HepG2 (cell line): ENCODE data around the gene CMIP. TPM values are rescaled to one million over a fixed set of nuclear protein-coding genes. Genes with fewer than 3 reads are reported as not detected.

Source experiments
- AKAP8 ChIP-seq: sonication (generic); formaldehyde crosslinking; IDR thresholded peaks from 2 replicates; pipeline ENCODE4 v1.5.1; 2020; ENCODE audit warnings: mild to moderate bottlenecking, missing genetic modification reagents
- CBX5 ChIP-seq: sonication (generic); formaldehyde crosslinking; IDR thresholded peaks from 2 replicates; pipeline ENCODE4 v1.4.0; 2020; ENCODE audit warnings: missing genetic modification reagents, borderline replicate concordance
- FOSL2 ChIP-seq: sonication (generic); formaldehyde crosslinking; IDR thresholded peaks from 2 replicates; pipeline ENCODE4 v1.4.0; 2020; ENCODE audit warnings: missing genetic modification reagents
- HOXD1 ChIP-seq: sonication (generic); formaldehyde crosslinking; IDR thresholded peaks from 2 replicates; pipeline ENCODE4 v1.5.0; 2020; ENCODE audit warnings: missing genetic modification reagents
- JARID2 ChIP-seq: sonication (generic); formaldehyde crosslinking; IDR thresholded peaks from 2 replicates; pipeline ENCODE4 v1.8.1; 2023; ENCODE audit warnings: missing genetic modification reagents, inconsistent platforms; ENCODE audit not compliant: insufficient replicate concordance
- LCORL ChIP-seq, 2 experiments: fragments of 450-650 bp in 1 of 2; sonication (generic) in 1 of 2; formaldehyde crosslinking in 1 of 2; IDR thresholded peaks; 2 replicates each; pipeline versions ENCODE4 v1.5.0 to v1.6.1; 2017 to 2020; ENCODE audit warnings: antibody characterized with exemption in 1 of 2, missing genetic modification reagents in 1 of 2
- NFE2L1 ChIP-seq: sonication (generic); formaldehyde crosslinking; IDR thresholded peaks from 2 replicates; pipeline ENCODE4 v1.4.0; 2020; ENCODE audit warnings: missing genetic modification reagents, mild to moderate bottlenecking, borderline replicate concordance
- SOX6 ChIP-seq, 2 experiments: fragments of 450-650 bp in 1 of 2; sonication (generic) in 1 of 2; formaldehyde crosslinking in 1 of 2; IDR thresholded peaks; 2 replicates each; pipeline versions ENCODE4 v1.4.0 to v1.6.1; 2017 to 2020; ENCODE audit warnings: antibody characterized with exemption in 1 of 2, mild to moderate bottlenecking in 1 of 2, missing genetic modification reagents in 1 of 2
- SPEN ChIP-seq: sonication (generic); formaldehyde crosslinking; IDR thresholded peaks from 2 replicates; pipeline ENCODE4 v1.5.1; 2020; ENCODE audit warnings: low read depth, mild to moderate bottlenecking, missing genetic modification reagents
- ZNF235 ChIP-seq: sonication (generic); formaldehyde crosslinking; IDR thresholded peaks from 2 replicates; pipeline ENCODE4 v1.8.1; 2023; ENCODE audit warnings: mild to moderate bottlenecking, missing genetic modification reagents, borderline replicate concordance
- ZNF337 ChIP-seq: sonication (generic); formaldehyde crosslinking; IDR thresholded peaks from 2 replicates; pipeline ENCODE4 v1.5.1; 2020; ENCODE audit warnings: missing genetic modification reagents, low read depth, mild to moderate bottlenecking, borderline replicate concordance
- ZNF350 ChIP-seq: sonication (generic); formaldehyde crosslinking; IDR thresholded peaks from 2 replicates; pipeline ENCODE4 v1.4.0; 2020; ENCODE audit warnings: mild to moderate bottlenecking, low read depth, missing genetic modification reagents, borderline replicate concordance
- ZNF547 ChIP-seq: sonication (generic); formaldehyde crosslinking; IDR thresholded peaks from 2 replicates; pipeline ENCODE4 v1.5.1; 2020; ENCODE audit warnings: mild to moderate bottlenecking, missing genetic modification reagents
- ZSCAN20 ChIP-seq: sonication (generic); formaldehyde crosslinking; IDR thresholded peaks from 2 replicates; pipeline ENCODE4 v1.4.0; 2020; ENCODE audit warnings: missing genetic modification reagents, mild to moderate bottlenecking, borderline replicate concordance
- ZSCAN29 ChIP-seq: sonication (generic); formaldehyde crosslinking; conservative IDR thresholded peaks from 2 replicates; pipeline ENCODE4 v1.4.0; 2020; ENCODE audit warnings: mild to moderate bottlenecking, missing genetic modification reagents
- polyA plus RNA-seq, 8 experiments: library from polyadenylated mRNA; depleted of rRNA in 3 of 8; stranded (reverse) in 7 of 8; unstranded in 1 of 8; fragments of >200 nt; fragmentation: Illumina TruSeq in 4 of 8; extraction: Trizol in 4 of 8; gene quantifications; 2 replicates each; pipeline versions ENCODE4 v1.2.1 to v1.2.3, GENCODE V29; 2011 to 2016; ENCODE audit warnings: low read depth in 4 of 8, missing spikeins in 1 of 8, mixed read lengths in 1 of 8; ENCODE audit not compliant: insufficient read depth in 1 of 8
- total RNA-seq, 5 experiments: library from RNA; depleted of rRNA; stranded (reverse); fragments of >200 nt; fragmentation: Illumina TruSeq; extraction: Trizol; gene quantifications; 2 replicates each; pipeline ENCODE4 v1.2.3, GENCODE V29; 2016; ENCODE audit warnings: low read depth in 1 of 5
- TF ChIP-seq, protein P1 (sequence below): sonication (generic); formaldehyde crosslinking; IDR thresholded peaks from 2 replicates; pipeline ENCODE4 v1.5.0; 2020; ENCODE audit warnings: missing genetic modification reagents
- TF ChIP-seq, protein P2 (sequence below): conservative IDR thresholded peaks from 2 replicates; pipeline ENCODE4 v1.6.1; 2018; ENCODE audit warnings: missing genetic modification reagents
- TF ChIP-seq, protein P3 (sequence below): sonication (generic); formaldehyde crosslinking; IDR thresholded peaks from 2 replicates; pipeline ENCODE4 v1.4.0; 2020; ENCODE audit warnings: mild to moderate bottlenecking, missing genetic modification reagents, borderline replicate concordance
- TF ChIP-seq, protein P4 (sequence below): sonication (generic); formaldehyde crosslinking; IDR thresholded peaks from 2 replicates; pipeline ENCODE4 v1.4.0; 2020; ENCODE audit warnings: mild to moderate bottlenecking, missing genetic modification reagents
- TF ChIP-seq, protein P5 (sequence below): IDR thresholded peaks from 2 replicates; pipeline ENCODE4 v1.6.1; 2016; ENCODE audit warnings: mild to moderate bottlenecking, missing biosample characterization, missing genetic modification reagents

The CMIP gene
- total and polyA plus RNA-seq, 2 of the 13 experiments (the other 11 are each of a cell fraction or from before 2014, with no cell fraction given) = 10.9 to 18.1 TPM

DNA sequence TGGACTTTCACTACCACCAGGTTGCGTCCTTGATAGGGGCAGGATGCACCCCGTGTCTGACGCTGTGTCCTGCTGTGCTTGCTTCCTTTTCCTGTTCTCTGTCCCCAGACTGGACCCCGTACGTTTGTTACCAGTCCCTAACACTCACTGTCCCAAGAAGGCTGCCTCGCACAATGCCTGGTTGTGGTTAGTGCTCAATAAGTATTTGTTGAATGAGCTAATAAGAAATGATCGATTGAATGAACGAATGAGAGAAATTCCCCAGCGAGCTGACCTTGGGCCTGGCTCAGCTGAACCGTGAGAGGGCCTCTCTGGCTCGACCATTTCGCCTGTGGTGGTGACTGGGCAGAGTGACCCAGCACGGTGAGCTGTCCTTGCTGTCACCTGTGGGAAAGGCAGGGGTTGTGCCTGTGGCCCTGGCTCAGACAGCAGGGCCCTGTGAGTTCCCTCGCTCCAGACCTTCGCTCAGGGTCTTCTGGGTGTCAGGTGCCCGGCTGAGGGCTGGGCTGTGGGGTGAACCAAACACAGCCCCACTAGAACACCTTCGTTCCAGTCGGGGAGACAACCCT lies 20.9 kb downstream of the CMIP start (continued):
- no peak for TF ChIP-seq SPEN (CRISPR knock-in tag)
- no peak for TF ChIP-seq ZSCAN20 (CRISPR knock-in tag)
- TF ChIP-seq NFE2L1 (CRISPR knock-in tag) = no peak
- TF ChIP-seq, protein P1, sequence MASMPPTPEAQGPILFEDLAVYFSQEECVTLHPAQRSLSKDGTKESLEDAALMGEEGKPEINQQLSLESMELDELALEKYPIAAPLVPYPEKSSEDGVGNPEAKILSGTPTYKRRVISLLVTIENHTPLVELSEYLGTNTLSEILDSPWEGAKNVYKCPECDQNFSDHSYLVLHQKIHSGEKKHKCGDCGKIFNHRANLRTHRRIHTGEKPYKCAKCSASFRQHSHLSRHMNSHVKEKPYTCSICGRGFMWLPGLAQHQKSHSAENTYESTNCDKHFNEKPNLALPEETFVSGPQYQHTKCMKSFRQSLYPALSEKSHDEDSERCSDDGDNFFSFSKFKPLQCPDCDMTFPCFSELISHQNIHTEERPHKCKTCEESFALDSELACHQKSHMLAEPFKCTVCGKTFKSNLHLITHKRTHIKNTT (CRISPR knock-in tag) = no peak
- no peak; the same call in 1 of the 2 replicates for TF ChIP-seq CBX5
- TF ChIP-seq, protein P2, sequence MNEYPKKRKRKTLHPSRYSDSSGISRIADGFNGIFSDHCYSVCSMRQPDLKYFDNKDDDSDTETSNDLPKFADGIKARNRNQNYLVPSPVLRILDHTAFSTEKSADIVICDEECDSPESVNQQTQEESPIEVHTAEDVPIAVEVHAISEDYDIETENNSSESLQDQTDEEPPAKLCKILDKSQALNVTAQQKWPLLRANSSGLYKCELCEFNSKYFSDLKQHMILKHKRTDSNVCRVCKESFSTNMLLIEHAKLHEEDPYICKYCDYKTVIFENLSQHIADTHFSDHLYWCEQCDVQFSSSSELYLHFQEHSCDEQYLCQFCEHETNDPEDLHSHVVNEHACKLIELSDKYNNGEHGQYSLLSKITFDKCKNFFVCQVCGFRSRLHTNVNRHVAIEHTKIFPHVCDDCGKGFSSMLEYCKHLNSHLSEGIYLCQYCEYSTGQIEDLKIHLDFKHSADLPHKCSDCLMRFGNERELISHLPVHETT (CRISPR knock-in tag) = no peak
- peak; percentile 50; the same call in 1 of the 2 replicates for TF ChIP-seq FOSL2 (CRISPR knock-in tag)
- TF ChIP-seq, protein P3, sequence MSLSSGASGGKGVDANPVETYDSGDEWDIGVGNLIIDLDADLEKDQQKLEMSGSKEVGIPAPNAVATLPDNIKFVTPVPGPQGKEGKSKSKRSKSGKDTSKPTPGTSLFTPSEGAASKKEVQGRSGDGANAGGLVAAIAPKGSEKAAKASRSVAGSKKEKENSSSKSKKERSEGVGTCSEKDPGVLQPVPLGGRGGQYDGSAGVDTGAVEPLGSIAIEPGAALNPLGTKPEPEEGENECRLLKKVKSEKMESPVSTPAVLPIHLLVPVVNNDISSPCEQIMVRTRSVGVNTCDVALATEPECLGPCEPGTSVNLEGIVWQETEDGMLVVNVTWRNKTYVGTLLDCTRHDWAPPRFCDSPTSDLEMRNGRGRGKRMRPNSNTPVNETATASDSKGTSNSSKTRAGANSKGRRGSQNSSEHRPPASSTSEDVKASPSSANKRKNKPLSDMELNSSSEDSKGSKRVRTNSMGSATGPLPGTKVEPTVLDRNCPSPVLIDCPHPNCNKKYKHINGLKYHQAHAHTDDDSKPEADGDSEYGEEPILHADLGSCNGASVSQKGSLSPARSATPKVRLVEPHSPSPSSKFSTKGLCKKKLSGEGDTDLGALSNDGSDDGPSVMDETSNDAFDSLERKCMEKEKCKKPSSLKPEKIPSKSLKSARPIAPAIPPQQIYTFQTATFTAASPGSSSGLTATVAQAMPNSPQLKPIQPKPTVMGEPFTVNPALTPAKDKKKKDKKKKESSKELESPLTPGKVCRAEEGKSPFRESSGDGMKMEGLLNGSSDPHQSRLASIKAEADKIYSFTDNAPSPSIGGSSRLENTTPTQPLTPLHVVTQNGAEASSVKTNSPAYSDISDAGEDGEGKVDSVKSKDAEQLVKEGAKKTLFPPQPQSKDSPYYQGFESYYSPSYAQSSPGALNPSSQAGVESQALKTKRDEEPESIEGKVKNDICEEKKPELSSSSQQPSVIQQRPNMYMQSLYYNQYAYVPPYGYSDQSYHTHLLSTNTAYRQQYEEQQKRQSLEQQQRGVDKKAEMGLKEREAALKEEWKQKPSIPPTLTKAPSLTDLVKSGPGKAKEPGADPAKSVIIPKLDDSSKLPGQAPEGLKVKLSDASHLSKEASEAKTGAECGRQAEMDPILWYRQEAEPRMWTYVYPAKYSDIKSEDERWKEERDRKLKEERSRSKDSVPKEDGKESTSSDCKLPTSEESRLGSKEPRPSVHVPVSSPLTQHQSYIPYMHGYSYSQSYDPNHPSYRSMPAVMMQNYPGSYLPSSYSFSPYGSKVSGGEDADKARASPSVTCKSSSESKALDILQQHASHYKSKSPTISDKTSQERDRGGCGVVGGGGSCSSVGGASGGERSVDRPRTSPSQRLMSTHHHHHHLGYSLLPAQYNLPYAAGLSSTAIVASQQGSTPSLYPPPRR (CRISPR knock-in tag) = peak; percentile 69; the same call in 1 of the 2 replicates
- TF ChIP-seq ZNF235 (CRISPR knock-in tag) = no peak
- TF ChIP-seq ZNF547 (CRISPR knock-in tag) = no peak
- TF ChIP-seq, protein P4, sequence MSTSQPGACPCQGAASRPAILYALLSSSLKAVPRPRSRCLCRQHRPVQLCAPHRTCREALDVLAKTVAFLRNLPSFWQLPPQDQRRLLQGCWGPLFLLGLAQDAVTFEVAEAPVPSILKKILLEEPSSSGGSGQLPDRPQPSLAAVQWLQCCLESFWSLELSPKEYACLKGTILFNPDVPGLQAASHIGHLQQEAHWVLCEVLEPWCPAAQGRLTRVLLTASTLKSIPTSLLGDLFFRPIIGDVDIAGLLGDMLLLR (CRISPR knock-in tag) = no peak
- no peak for TF ChIP-seq ZNF337 (CRISPR knock-in tag)
- TF ChIP-seq SOX6 (IDR thresholded peaks at IDR 0.05) = no peak
- peak; percentile 54 for TF ChIP-seq SOX6 (CRISPR knock-in tag; IDR thresholded peaks at IDR 0.05)
- peak; percentile 54; the same call in 1 of the 2 replicates for TF ChIP-seq ZSCAN29 (CRISPR knock-in tag)
- no peak for TF ChIP-seq ZNF350
- TF ChIP-seq AKAP8 = no peak; the same call in 1 of the 2 replicates
- TF ChIP-seq, protein P5, sequence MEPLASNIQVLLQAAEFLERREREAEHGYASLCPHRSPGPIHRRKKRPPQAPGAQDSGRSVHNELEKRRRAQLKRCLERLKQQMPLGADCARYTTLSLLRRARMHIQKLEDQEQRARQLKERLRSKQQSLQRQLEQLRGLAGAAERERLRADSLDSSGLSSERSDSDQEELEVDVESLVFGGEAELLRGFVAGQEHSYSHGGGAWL (CRISPR knock-in tag) = no peak
- TF ChIP-seq JARID2 (CRISPR knock-in tag) = no peak
- no peak for TF ChIP-seq HOXD1 (CRISPR knock-in tag)
- TF ChIP-seq LCORL (IDR thresholded peaks at IDR 0.05) = no peak
- TF ChIP-seq LCORL (CRISPR knock-in tag; IDR thresholded peaks at IDR 0.05) = no peak
